ENCODE measurements around the gene PRSS27.

DNA sequence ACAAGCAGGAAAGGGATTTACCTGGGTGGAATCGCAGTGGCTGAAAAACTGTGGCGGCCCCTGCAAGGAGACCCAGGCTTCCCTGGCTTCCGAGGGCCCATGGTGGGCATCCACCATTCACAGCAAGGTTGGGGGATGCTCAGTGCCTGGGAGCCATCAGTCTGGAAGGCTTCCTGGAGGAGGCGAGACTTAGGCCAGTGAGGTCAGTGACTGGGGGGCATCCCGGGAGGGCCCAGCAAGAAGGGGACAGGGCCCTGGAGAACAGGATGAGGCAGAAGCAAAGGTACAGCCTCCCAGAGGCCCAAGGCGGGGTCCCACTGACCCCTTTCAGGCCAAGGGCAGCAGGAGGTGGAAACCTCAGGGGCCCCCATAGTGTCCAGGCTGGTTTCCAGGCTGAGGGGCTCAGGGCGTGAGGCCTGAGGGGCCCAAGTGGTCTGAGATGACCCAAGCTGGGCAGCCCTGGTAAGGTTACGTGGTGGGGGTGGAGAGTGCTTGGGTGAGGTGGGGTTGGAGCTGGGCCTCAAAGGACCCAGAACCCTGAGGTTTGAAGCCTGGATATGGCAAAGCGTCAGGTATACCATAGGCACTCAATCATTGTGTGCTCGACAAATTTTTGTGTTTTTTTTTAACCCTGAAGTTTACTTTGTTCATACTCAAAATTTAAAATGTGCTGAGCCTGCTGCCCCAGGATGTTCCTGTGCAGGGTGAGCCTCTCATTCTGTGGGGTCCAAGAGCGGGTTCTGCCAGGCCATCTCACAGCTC, 16.6 kb upstream of the PRSS27 start:
- TF ChIP-seq GATA2 (IDR thresholded peaks at IDR 0.05; ENCODE audit: low read depth, low read length) (no peak), GATA3 (IDR thresholded peaks at IDR 0.05; ENCODE audit: low read depth, low read length) (no peak)
